Measurements from ENCODE around the gene NOA1. TPM values are rescaled to one million over a fixed set of nuclear protein-coding genes. Genes with fewer than 3 reads are reported as not detected.

The NOA1 gene
- 10 to 100 TPM; 15.2 to 27.2 (median 22.1) TPM for total RNA-seq
- 17.4 TPM for total RNA-seq (2013)
- 31.4 to 48.7 (median 37.0) reads per million in 29 experiments for total RNA-seq

DNA sequence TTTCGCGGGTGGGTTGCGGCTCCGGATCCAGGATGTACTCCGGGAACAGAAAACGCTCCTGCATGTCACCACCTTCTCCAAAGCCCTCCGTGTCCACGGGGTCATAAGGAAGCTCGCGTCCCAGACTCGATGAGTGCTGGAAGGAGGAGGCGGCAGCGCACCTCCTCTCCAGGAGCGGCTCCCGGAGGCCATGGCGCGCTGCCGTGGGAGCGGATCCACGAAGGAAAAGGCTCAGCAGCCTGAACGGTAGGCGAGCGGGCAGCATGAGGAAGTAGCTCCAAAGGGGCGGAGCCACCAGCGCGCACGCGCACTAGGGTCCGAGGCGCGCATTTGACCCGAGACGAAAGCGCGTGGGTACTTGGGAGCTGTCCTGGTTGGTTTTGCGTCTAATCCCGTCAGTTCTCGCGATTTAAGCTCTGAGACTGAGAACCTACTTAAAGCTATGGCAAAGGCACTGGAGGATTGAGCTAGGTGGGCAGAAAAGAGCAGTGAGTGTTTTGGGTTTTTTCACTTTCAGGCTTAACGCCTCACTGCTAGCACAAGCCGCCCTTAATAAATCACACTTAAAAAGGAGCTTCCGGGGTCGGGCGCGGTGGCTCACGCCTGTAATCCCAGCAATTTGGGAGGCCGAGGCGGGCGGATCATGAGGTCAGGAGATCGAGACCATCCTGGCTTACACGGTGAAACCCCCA is at the start of gene NOA1:
TSS of gene NOA1 (minus strand) at position 286 of the 692 bp plus-strand sequence. CDS start at position 265, 21 bp downstream.
- ATAC-seq (replicated peaks in 1 of 4) (peak; percentile 76 to 81 (median 80)), DNase-seq (peak; percentile 93 to 100 (median 96))
- Histone ChIP-seq H3K27ac (ENCODE audit: low read length) (peak within 1 kb of the TSS; percentile 80), H3K4me3 (ENCODE audit: control insufficient read depth in 1 of 2, extremely low read depth in 1 of 2, low read length in 1 of 2) (peak within 1 kb of the TSS; percentile 98 to 99), H3K27me3 (replicated peaks in 1 of 2; ENCODE audit: control insufficient read depth in 2 of 2, extremely low read depth in 1 of 2, insufficient read depth in 2 of 2, low read length in 1 of 2) (no peaks in the 10 kb centered on the region), H3K36me3 (ENCODE audit: control insufficient read depth in 2 of 2, extremely low read depth in 1 of 2, insufficient read depth in 1 of 2, low read length in 1 of 2) (peaks cover 8 to 21% of the 10 kb centered on the region in 2 donors), H3K9me3 (no peaks in the 10 kb centered on the region), H3K4me1 (ENCODE audit: control insufficient read depth in 1 of 2, extremely low read depth in 1 of 2, insufficient read depth in 2 of 2, low read length in 2 of 2) (peaks cover 22 to 52% of the 10 kb centered on the region in 2 experiments)
- peak within 1 kb of the TSS; percentile 98 for H3K27ac Mint-ChIP-seq
- peaks cover 65 to 74% (median 68%) of the 10 kb centered on the region in 3 donors for H3K4me1 Mint-ChIP-seq
- H3K9me3 Mint-ChIP-seq, result peaks cover 0 to 10% (median 7%) of the 10 kb centered on the region in 3 donors
- POLR2A ChIA-PET, result interaction anchor here (0.5 to 2.9 kb wide), 21 partner anchors 12 to 1028 kb away, joined by 3 to 26 read pairs (median 5); partner anchors contain the start of genes AASDH (in 2 of the 2), CEP135 (in 1 of the 2), PAICS (in 1 of the 2) and PPAT (in 1 of the 2)
- CTCF ChIA-PET, result interaction anchor here (0.5 to 1.6 kb wide), 13 partner anchors 11 to 1632 kb away, joined by 3 to 22 read pairs (median 3); partner anchors contain the start of genes AASDH (in 1 of the 2), CEP135 (in 1 of the 2), PAICS (in 1 of the 2) and PPAT (in 1 of the 2)
- no peaks in the 10 kb centered on the region for H3K27me3 Mint-ChIP-seq
- WGBS (ENCODE audit: insufficient coverage), result under 1% methylated on average over 48 of the region's 51 CpGs
- H3K4me3 Mint-ChIP-seq, result peak within 1 kb of the TSS; percentile 100
- H3K36me3 Mint-ChIP-seq, result peaks cover 31% of the 10 kb centered on the region

DNA sequence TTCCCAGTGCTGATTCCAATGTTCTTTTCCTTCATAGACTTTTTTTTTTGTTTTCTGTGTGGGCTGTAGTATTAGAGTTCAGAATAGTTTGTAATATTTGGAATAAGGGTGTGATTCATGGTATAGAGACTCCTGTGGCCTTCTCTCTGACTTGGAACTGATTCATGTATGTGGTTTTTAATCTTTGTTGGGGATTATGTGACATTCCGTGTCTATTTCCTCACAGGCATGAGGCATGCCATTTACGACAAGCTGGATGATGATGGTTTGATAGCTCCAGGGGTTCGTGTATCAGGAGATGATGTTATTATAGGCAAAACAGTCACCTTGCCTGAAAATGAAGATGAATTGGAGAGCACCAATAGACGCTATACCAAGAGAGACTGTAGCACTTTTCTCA is 45.7 kb upstream of the NOA1 start:
- 100% methylated on average over 4 of the region's 4 CpGs for WGBS (ENCODE audit: insufficient coverage)
- no peaks in the 10 kb centered on the region for H3K27me3 Mint-ChIP-seq
- H3K36me3 Mint-ChIP-seq, result peaks cover 60% of the 10 kb centered on the region
- Histone ChIP-seq H3K9me3 (no peaks in the 10 kb centered on the region), H3K4me1 (ENCODE audit: control insufficient read depth in 1 of 2, extremely low read depth in 1 of 2, insufficient read depth in 2 of 2, low read length in 2 of 2) (no peaks in the 10 kb centered on the region), H3K27me3 (replicated peaks in 1 of 2; ENCODE audit: control insufficient read depth in 2 of 2, extremely low read depth in 1 of 2, insufficient read depth in 2 of 2, low read length in 1 of 2) (no peaks in the 10 kb centered on the region), H3K36me3 (ENCODE audit: control insufficient read depth in 2 of 2, extremely low read depth in 1 of 2, insufficient read depth in 1 of 2, low read length in 1 of 2) (peaks cover 2 to 88% of the 10 kb centered on the region in 2 donors), H3K27ac (ENCODE audit: low read length) (no peak overlapping the region), H3K4me3 (ENCODE audit: control insufficient read depth in 1 of 2, extremely low read depth in 1 of 2, low read length in 1 of 2) (no peak overlapping the region)
- H3K27ac Mint-ChIP-seq, result no peak overlapping the region
- H3K9me3 Mint-ChIP-seq, result no peaks in the 10 kb centered on the region
- H3K4me3 Mint-ChIP-seq, result no peak overlapping the region
- DNase-seq (no peak), ATAC-seq (replicated peaks in 1 of 4) (no peak)
- ChIA-PET CTCF (no interaction called here), POLR2A (no interaction called here)
- H3K4me1 Mint-ChIP-seq, result peaks cover 0 to 2% (median 0%) of the 10 kb centered on the region in 3 donors

DNA sequence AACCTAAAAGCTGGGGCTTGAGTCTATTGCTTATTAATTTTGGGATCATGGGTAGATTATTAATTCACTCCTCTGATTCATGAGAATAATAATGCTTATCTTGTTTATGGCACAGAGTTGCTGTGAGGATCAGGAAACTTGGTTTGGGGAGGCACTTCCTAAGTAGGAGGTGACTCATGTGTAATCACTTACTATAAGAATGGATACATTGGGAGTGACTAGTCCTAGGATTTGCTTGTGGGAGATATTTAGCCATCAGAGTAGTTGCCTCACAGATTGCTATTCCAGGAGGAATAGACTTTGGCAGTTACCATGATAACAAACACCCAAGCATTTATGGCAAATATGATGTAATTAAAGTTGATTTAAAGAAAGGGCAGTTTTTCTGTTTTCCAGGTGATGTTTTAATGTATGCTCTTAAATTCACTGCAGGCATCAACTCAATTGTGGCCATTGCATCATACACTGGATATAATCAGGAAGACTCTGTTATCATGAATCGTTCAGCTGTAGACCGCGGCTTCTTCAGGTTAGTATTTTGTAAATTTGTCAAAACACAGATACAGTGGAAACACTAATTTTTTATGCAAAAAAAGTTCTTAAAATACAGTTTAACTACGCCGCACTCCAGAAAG is 43.2 kb upstream of the NOA1 start:
- Mint-ChIP-seq H3K9me3 (no peaks in the 10 kb centered on the region), H3K27me3 (no peaks in the 10 kb centered on the region), H3K27ac (peak overlapping the region in 1 of 2 donors; percentile 3), H3K4me1 (peaks cover 0 to 2% (median 0%) of the 10 kb centered on the region in 3 donors), H3K36me3 (peaks cover 68% of the 10 kb centered on the region), H3K4me3 (no peak overlapping the region)
- ATAC-seq (replicated peaks in 1 of 4), result no peak
- H3K4me1 ChIP-seq (ENCODE audit: control insufficient read depth in 1 of 2, extremely low read depth in 1 of 2, insufficient read depth in 2 of 2, low read length in 2 of 2), result no peaks in the 10 kb centered on the region
- H3K27me3 ChIP-seq (replicated peaks in 1 of 2; ENCODE audit: control insufficient read depth in 2 of 2, extremely low read depth in 1 of 2, insufficient read depth in 2 of 2, low read length in 1 of 2), result no peaks in the 10 kb centered on the region
- DNase-seq, result no peak
- WGBS (ENCODE audit: insufficient coverage), result no CpG with 5 or more reads among the region's 5 CpGs
- ChIA-PET CTCF (no interaction called here), POLR2A (no interaction called here)
- no peak overlapping the region for H3K27ac ChIP-seq (ENCODE audit: low read length)
- no peaks in the 10 kb centered on the region for H3K9me3 ChIP-seq
- H3K4me3 ChIP-seq (ENCODE audit: control insufficient read depth in 1 of 2, extremely low read depth in 1 of 2, low read length in 1 of 2), result no peak overlapping the region
- H3K36me3 ChIP-seq (ENCODE audit: control insufficient read depth in 2 of 2, extremely low read depth in 1 of 2, insufficient read depth in 1 of 2, low read length in 1 of 2), result peaks cover 8 to 89% of the 10 kb centered on the region in 2 donors

DNA sequence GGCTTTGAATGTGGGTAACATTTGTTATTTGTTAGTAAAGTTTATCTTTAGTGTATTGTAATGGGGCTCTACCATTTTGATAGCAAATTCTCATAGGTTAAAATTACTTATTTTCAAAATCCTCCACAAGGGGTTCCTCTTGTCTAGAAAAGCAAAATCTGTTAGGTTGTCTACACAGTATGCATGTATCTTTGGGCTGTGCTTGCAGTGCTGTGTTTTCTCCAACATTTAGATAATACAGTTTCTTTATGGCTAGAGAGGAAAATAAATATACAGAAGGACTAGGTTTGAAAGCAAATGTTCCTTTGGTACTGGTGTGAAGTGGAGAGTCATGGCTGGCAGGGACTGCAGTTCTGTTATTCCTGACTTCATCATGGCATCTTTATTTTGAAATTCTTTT is 41.6 kb upstream of the NOA1 start:
- ChIA-PET CTCF (no interaction called here), POLR2A (no interaction called here)
- Histone ChIP-seq H3K27ac (ENCODE audit: low read length) (no peak overlapping the region), H3K36me3 (ENCODE audit: control insufficient read depth in 2 of 2, extremely low read depth in 1 of 2, insufficient read depth in 1 of 2, low read length in 1 of 2) (peaks cover 9 to 83% of the 10 kb centered on the region in 2 donors), H3K27me3 (replicated peaks in 1 of 2; ENCODE audit: control insufficient read depth in 2 of 2, extremely low read depth in 1 of 2, insufficient read depth in 2 of 2, low read length in 1 of 2) (no peaks in the 10 kb centered on the region), H3K4me1 (ENCODE audit: control insufficient read depth in 1 of 2, extremely low read depth in 1 of 2, insufficient read depth in 2 of 2, low read length in 2 of 2) (no peaks in the 10 kb centered on the region), H3K9me3 (no peaks in the 10 kb centered on the region), H3K4me3 (ENCODE audit: control insufficient read depth in 1 of 2, extremely low read depth in 1 of 2, low read length in 1 of 2) (no peak overlapping the region)
- Mint-ChIP-seq H3K4me3 (no peak overlapping the region), H3K9me3 (no peaks in the 10 kb centered on the region), H3K27ac (no peak overlapping the region), H3K27me3 (no peaks in the 10 kb centered on the region), H3K36me3 (peaks cover 62% of the 10 kb centered on the region), H3K4me1 (peaks cover 0 to 2% (median 0%) of the 10 kb centered on the region in 3 donors)
- DNase-seq (no peak), ATAC-seq (replicated peaks in 1 of 4) (no peak)

DNA sequence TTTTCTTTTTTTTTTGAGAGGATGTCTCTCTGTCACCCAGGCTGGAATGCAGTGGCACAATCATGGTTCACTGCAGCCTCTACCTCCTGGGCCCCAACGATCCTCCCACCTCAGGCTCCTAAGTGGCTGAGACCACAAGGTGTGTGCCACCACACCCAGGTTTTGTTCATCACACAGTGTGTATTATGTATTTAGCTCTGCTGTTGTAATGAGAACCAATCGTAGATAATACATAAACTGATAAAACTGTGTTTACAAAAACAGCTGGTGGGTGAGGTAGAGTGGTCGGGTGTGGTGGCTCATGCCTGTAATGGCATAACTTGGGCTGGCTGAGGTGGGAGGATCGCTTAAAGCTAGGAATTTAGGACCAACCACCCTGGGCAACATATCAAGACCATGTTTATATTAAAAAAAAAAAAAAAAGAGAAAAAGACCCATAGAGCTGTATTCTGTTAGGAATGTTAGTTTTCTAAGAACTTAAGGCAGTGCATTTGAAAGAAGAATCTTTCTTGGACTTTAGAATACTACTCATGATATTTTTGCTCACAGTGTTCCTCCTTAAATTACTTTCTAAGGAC is 36.2 kb upstream of the NOA1 start:
- peaks cover 53% of the 10 kb centered on the region for H3K36me3 Mint-ChIP-seq
- no peaks in the 10 kb centered on the region for H3K9me3 ChIP-seq
- H3K4me3 Mint-ChIP-seq, result no peak overlapping the region
- ChIA-PET POLR2A (interaction anchor here (0.6 to 0.7 kb wide), 3 partner anchors 32 to 92 kb away, joined by 3 to 5 read pairs (median 4); partner anchors contain the start of gene NOA1 (in 1 of the 2)), CTCF (interaction anchor here in 1 of 2 donors (0.5 to 0.9 kb wide), 2 partner anchors 12 to 22 kb away, joined by 3 to 4 read pairs; no protein-coding TSS in a partner anchor)
- H3K27me3 ChIP-seq (replicated peaks in 1 of 2; ENCODE audit: control insufficient read depth in 2 of 2, extremely low read depth in 1 of 2, insufficient read depth in 2 of 2, low read length in 1 of 2), result no peaks in the 10 kb centered on the region
- DNase-seq (no peak), ATAC-seq (replicated peaks in 1 of 4) (no peak)
- no peak overlapping the region for H3K27ac Mint-ChIP-seq
- peaks cover 14 to 82% of the 10 kb centered on the region in 2 donors for H3K36me3 ChIP-seq (ENCODE audit: control insufficient read depth in 2 of 2, extremely low read depth in 1 of 2, insufficient read depth in 1 of 2, low read length in 1 of 2)
- peaks cover 0 to 11% (median 2%) of the 10 kb centered on the region in 3 donors for H3K4me1 Mint-ChIP-seq
- no peak overlapping the region for H3K27ac ChIP-seq (ENCODE audit: low read length)
- H3K9me3 Mint-ChIP-seq, result no peaks in the 10 kb centered on the region
- no peak overlapping the region for H3K4me3 ChIP-seq (ENCODE audit: control insufficient read depth in 1 of 2, extremely low read depth in 1 of 2, low read length in 1 of 2)
- 100% methylated on average over 1 of the region's 4 CpGs for WGBS (ENCODE audit: insufficient coverage)
- no peaks in the 10 kb centered on the region for H3K27me3 Mint-ChIP-seq
- no peaks in the 10 kb centered on the region for H3K4me1 ChIP-seq (ENCODE audit: control insufficient read depth in 1 of 2, extremely low read depth in 1 of 2, insufficient read depth in 2 of 2, low read length in 2 of 2)

DNA sequence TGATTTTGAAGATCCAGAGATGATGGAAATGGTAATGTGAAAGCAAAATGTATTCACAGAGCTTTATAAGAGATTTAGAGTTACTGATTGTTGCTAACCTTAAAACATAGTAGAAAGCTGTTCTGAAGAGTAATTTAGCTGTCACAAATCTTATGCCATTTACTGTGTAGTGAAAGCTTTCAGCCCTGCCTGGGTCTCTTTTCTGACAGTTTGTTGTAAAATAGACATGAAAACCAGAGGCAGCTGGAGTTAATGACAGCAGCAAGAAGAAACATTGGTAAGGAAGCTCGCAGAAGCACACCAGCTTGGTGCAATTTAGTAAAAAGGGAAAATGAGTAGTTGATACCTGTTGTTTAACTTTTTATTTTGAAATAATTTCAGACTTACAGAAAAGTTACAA is 22.3 kb upstream of the NOA1 start:
- Histone ChIP-seq H3K4me3 (ENCODE audit: control insufficient read depth in 1 of 2, extremely low read depth in 1 of 2, low read length in 1 of 2) (no peak overlapping the region), H3K4me1 (ENCODE audit: control insufficient read depth in 1 of 2, extremely low read depth in 1 of 2, insufficient read depth in 2 of 2, low read length in 2 of 2) (no peaks in the 10 kb centered on the region), H3K9me3 (no peaks in the 10 kb centered on the region), H3K27me3 (replicated peaks in 1 of 2; ENCODE audit: control insufficient read depth in 2 of 2, extremely low read depth in 1 of 2, insufficient read depth in 2 of 2, low read length in 1 of 2) (no peaks in the 10 kb centered on the region), H3K36me3 (ENCODE audit: control insufficient read depth in 2 of 2, extremely low read depth in 1 of 2, insufficient read depth in 1 of 2, low read length in 1 of 2) (peaks cover 11 to 67% of the 10 kb centered on the region in 2 donors), H3K27ac (ENCODE audit: low read length) (no peak overlapping the region)
- peaks cover 48% of the 10 kb centered on the region for H3K36me3 Mint-ChIP-seq
- H3K4me3 Mint-ChIP-seq, result no peak overlapping the region
- H3K27me3 Mint-ChIP-seq, result no peaks in the 10 kb centered on the region
- WGBS (ENCODE audit: insufficient coverage), result 80% methylated on average over 1 of the region's 1 CpG
- no peak overlapping the region for H3K27ac Mint-ChIP-seq
- H3K9me3 Mint-ChIP-seq, result no peaks in the 10 kb centered on the region
- no peak for DNase-seq
- no peak for ATAC-seq (replicated peaks in 1 of 4)
- peaks cover 6 to 10% (median 9%) of the 10 kb centered on the region in 3 donors for H3K4me1 Mint-ChIP-seq
- POLR2A ChIA-PET, result interaction anchor here in 1 of 2 donors (0.6 kb wide), 1 partner anchor 1119 kb away, joined by 3 read pairs; no protein-coding TSS in a partner anchor
- CTCF ChIA-PET, result no interaction called here
